H1 (cell line): ENCODE measurements around the gene GNG12. TPM values are rescaled to one million over a fixed set of nuclear protein-coding genes. Genes with fewer than 3 reads are reported as not detected.

ENCODE experiments used
- CTCF ChIA-PET: fragments of 300-600 bp; sonication (Branson Sonifier 250); formaldehyde crosslinking; loops from one replicate; lab custom pipeline; 2021; ENCODE audit not compliant: partially characterized antibody; lab: Charles Lee
- POLR2A ChIA-PET: fragments of 300-600 bp; sonication (Branson Sonifier 250); formaldehyde crosslinking; loops from one replicate; lab custom pipeline; 2021; ENCODE audit warnings: inconsistent platforms; ENCODE audit not compliant: partially characterized antibody; lab: Charles Lee
- DNase-seq, 2 experiments: peaks; one replicate each; pipeline versions ENCODE4 v3.0.0 to v3.0.0-alpha.2; 2010 to 2022; ENCODE audit warnings: low spot score in 2 of 2, low read depth in 1 of 2, mixed read lengths in 1 of 2
- FAIRE-seq: peaks from 2 replicates; lab custom pipeline; 2011; peaks lifted over from hg19 to GRCh38; lab: Jason Lieb, UNC
- H2AFZ ChIP-seq: 2 replicates; pipeline ENCODE4 v1.8.1; 2012; ENCODE audit warnings: low read length, inconsistent platforms
- H2AK5ac ChIP-seq: 2 replicates; pipeline ENCODE4 v1.6.1; 2013; ENCODE audit warnings: low read depth, low read length
- H2BK120ac ChIP-seq: replicated peaks from 2 replicates; pipeline ENCODE3; 2013; ENCODE audit warnings: low read depth, low read length, inconsistent platforms
- H2BK12ac ChIP-seq: 2 replicates; pipeline ENCODE4 v1.6.1; 2013; ENCODE audit warnings: low read depth, low read length
- H2BK15ac ChIP-seq: 2 replicates; pipeline ENCODE4 v1.6.1; 2013; ENCODE audit warnings: low read length
- H2BK20ac ChIP-seq: 2 replicates; pipeline ENCODE4 v1.6.1; 2013; ENCODE audit warnings: low read length
- H2BK5ac ChIP-seq: 2 replicates; pipeline ENCODE4 v1.6.1; 2013; ENCODE audit warnings: low read depth, low read length
- H3K14ac ChIP-seq: 2 replicates; pipeline ENCODE4 v1.6.1; 2013; ENCODE audit warnings: inconsistent platforms; ENCODE audit not compliant: insufficient read length
- H3K18ac ChIP-seq: 2 replicates; pipeline ENCODE4 v1.6.1; 2013; ENCODE audit warnings: low read length; ENCODE audit errors: extremely low read depth
- H3K23ac ChIP-seq: 2 replicates; pipeline ENCODE4 v1.6.1; 2013; ENCODE audit warnings: inconsistent platforms; ENCODE audit not compliant: insufficient read length
- H3K23me2 ChIP-seq: 2 replicates; pipeline ENCODE4 v1.6.1; 2013; ENCODE audit warnings: low read depth, low read length
- H3K27ac ChIP-seq: 2 replicates; pipeline ENCODE4 v1.6.1; 2011; ENCODE audit warnings: low read depth, low read length, inconsistent platforms
- H3K27me3 ChIP-seq, 4 experiments: replicated peaks in 1 of 4; 1 replicate in 1 of 4; 2 replicates in 3 of 4; pipeline versions ENCODE4 v1.6.1 to v1.8.1; 2011 to 2013; ENCODE audit warnings: low read length in 3 of 4, mild to moderate bottlenecking in 3 of 4, inconsistent platforms in 2 of 4, mixed read lengths in 2 of 4, moderate library complexity in 1 of 4; ENCODE audit not compliant: control insufficient read depth in 3 of 4, insufficient read depth in 3 of 4; ENCODE audit errors: extremely low read depth in 1 of 4
- H3K36me3 ChIP-seq, 4 experiments: 2 replicates each; pipeline versions ENCODE4 v1.6.1 to v1.8.1; 2011 to 2013; ENCODE audit warnings: mild to moderate bottlenecking in 4 of 4, low read length in 3 of 4, moderate library complexity in 2 of 4, control low read depth in 1 of 4, inconsistent platforms in 1 of 4; ENCODE audit not compliant: insufficient read depth in 4 of 4, control insufficient read depth in 2 of 4
- H3K4ac ChIP-seq: replicated peaks from 2 replicates; pipeline ENCODE3; 2013; ENCODE audit warnings: low read length, low read depth, mixed read lengths, inconsistent platforms; ENCODE audit not compliant: insufficient read length
- H3K4me1 ChIP-seq, 4 experiments: replicated peaks in 1 of 4; 1 replicate in 1 of 4; 2 replicates in 3 of 4; pipeline versions ENCODE4 v1.6.1 to v1.8.1; 2011 to 2013; ENCODE audit warnings: low read length in 3 of 4, inconsistent platforms in 2 of 4, mixed read lengths in 1 of 4; ENCODE audit not compliant: insufficient read depth in 4 of 4, control insufficient read depth in 3 of 4
- H3K4me2 ChIP-seq, 2 experiments: 2 replicates each; pipeline versions ENCODE4 v1.6.1 to v1.8.1; 2011 to 2013; ENCODE audit warnings: low read depth in 2 of 2, low read length in 2 of 2, control low read depth in 1 of 2, inconsistent platforms in 1 of 2, mild to moderate bottlenecking in 1 of 2; ENCODE audit not compliant: insufficient read depth in 1 of 2
- H3K4me3 ChIP-seq, 4 experiments: fragments of 200-600, 300-600 bp in 1 of 4; sonication (generic), shearing (Covaris generic), sonication (Bioruptor Twin) in 1 of 4; 2 replicates each; pipeline versions ENCODE4 v1.5.1 to v1.8.1; 2011 to 2016; ENCODE audit warnings: low read length in 4 of 4, low read depth in 3 of 4, control low read depth in 2 of 4, inconsistent platforms in 2 of 4, mild to moderate bottlenecking in 2 of 4, mixed read lengths in 1 of 4, moderate library complexity in 1 of 4; ENCODE audit not compliant: insufficient read depth in 2 of 4; ENCODE audit errors: extremely low read depth in 1 of 4
- H3K56ac ChIP-seq: replicated peaks from 2 replicates; pipeline ENCODE3; 2013; ENCODE audit warnings: low read depth, mild to moderate bottlenecking, mixed read lengths, low read length, inconsistent platforms; ENCODE audit not compliant: insufficient read length
- H3K79me1 ChIP-seq: 2 replicates; pipeline ENCODE4 v1.6.1; 2013; ENCODE audit warnings: low read depth, low read length, control low read depth
- H3K79me2 ChIP-seq, 2 experiments: 2 replicates each; pipeline versions ENCODE4 v1.6.1 to v1.8.1; 2012 to 2013; ENCODE audit warnings: low read length in 2 of 2, mild to moderate bottlenecking in 2 of 2, inconsistent platforms in 1 of 2; ENCODE audit not compliant: insufficient read depth in 2 of 2, control insufficient read depth in 1 of 2
- H3K9ac ChIP-seq, 4 experiments: replicated peaks in 1 of 4; 1 replicate in 1 of 4; 2 replicates in 3 of 4; pipeline versions ENCODE4 v1.6.1 to v1.8.1; 2011 to 2013; ENCODE audit warnings: low read depth in 3 of 4, low read length in 3 of 4, control low read depth in 2 of 4, mild to moderate bottlenecking in 2 of 4, moderate library complexity in 2 of 4, inconsistent platforms in 1 of 4; ENCODE audit errors: extremely low read depth in 1 of 4
- H3K9me3 ChIP-seq, 2 experiments: 2 replicates each; pipeline versions ENCODE4 v1.6.1 to v1.8.1; 2012 to 2013; ENCODE audit warnings: mild to moderate bottlenecking in 2 of 2, moderate library complexity in 2 of 2, control low read depth in 1 of 2, inconsistent platforms in 1 of 2, low read depth in 1 of 2, low read length in 1 of 2, mixed read lengths in 1 of 2; ENCODE audit not compliant: insufficient read depth in 2 of 2
- H4K20me1 ChIP-seq, 2 experiments: replicated peaks in 1 of 2; 2 replicates each; pipeline versions ENCODE3 to v1.8.1; 2011 to 2013; ENCODE audit warnings: inconsistent platforms in 2 of 2, low read length in 2 of 2, mild to moderate bottlenecking in 1 of 2; ENCODE audit not compliant: insufficient read depth in 2 of 2, control insufficient read depth in 1 of 2
- H4K5ac ChIP-seq: 2 replicates; pipeline ENCODE4 v1.6.1; 2013; ENCODE audit warnings: low read length, low read depth, mixed read lengths, inconsistent platforms; ENCODE audit not compliant: insufficient read length
- H4K8ac ChIP-seq: 2 replicates; pipeline ENCODE4 v1.8.0; 2013; ENCODE audit warnings: mild to moderate bottlenecking, moderate library complexity, low read length, inconsistent platforms; ENCODE audit not compliant: insufficient read depth; ENCODE audit errors: extremely low read depth
- H4K91ac ChIP-seq: replicated peaks from 2 replicates; pipeline ENCODE3; 2013; ENCODE audit warnings: low read length, mixed read lengths, inconsistent platforms; ENCODE audit not compliant: insufficient read length
- ATF3 ChIP-seq: IDR thresholded peaks from 2 replicates; pipeline ENCODE4 v1.6.1; 2011; ENCODE audit warnings: low read depth, mild to moderate bottlenecking, low read length; ENCODE audit not compliant: insufficient read depth
- BRCA1 ChIP-seq: IDR thresholded peaks from 2 replicates; pipeline ENCODE4 v1.6.1; 2012; ENCODE audit warnings: low read depth, low read length, improper control_type of control experiment
- CBX8 ChIP-seq: fragments of 300-800, 300-1000 bp; sonication (generic); IDR thresholded peaks from 2 replicates; pipeline ENCODE4 v1.7.1; 2016; ENCODE audit warnings: low read depth, low read length, borderline replicate concordance
- CTCF ChIP-seq, 3 experiments: IDR thresholded peaks; 1 replicate in 2 of 3; 2 replicates in 1 of 3; pipeline versions ENCODE4 v1.5.1 to v1.6.1; 2011; ENCODE audit warnings: low read length in 3 of 3, mild to moderate bottlenecking in 3 of 3, inconsistent platforms in 2 of 3, low read depth in 1 of 3, moderate library complexity in 1 of 3; ENCODE audit not compliant: insufficient read depth in 1 of 3; ENCODE audit errors: control extremely low read depth in 1 of 3
- KDM1A ChIP-seq: fragments of 200-600, 300-600 bp; sonication (generic); IDR thresholded peaks from 2 replicates; pipeline ENCODE4 v1.7.1; 2016; ENCODE audit warnings: mild to moderate bottlenecking, low read length, borderline replicate concordance
- RXRA ChIP-seq: IDR thresholded peaks from 2 replicates; pipeline ENCODE4 v1.6.1; 2011; ENCODE audit warnings: low read depth, mild to moderate bottlenecking, low read length, moderate library complexity; ENCODE audit not compliant: insufficient read depth
- SAP30 ChIP-seq: fragments of 300-600 bp; sonication (generic); IDR thresholded peaks from 2 replicates; pipeline ENCODE4 v1.7.1; 2012; ENCODE audit warnings: low read length, moderate library complexity, mild to moderate bottlenecking, inconsistent platforms; ENCODE audit not compliant: insufficient read depth, insufficient replicate concordance
- TAF1 ChIP-seq: IDR thresholded peaks from 2 replicates; pipeline ENCODE4 v1.6.1; 2011; ENCODE audit warnings: mild to moderate bottlenecking, low read depth, low read length
- TCF12 ChIP-seq: IDR thresholded peaks from 2 replicates; pipeline ENCODE4 v1.6.1; 2011; ENCODE audit warnings: low read depth, mild to moderate bottlenecking, low read length
- WGBS, 2 experiments: shearing (Covaris generic) in 1 of 2; methylation state at CpG; one replicate each; pipeline versions ENCODE4 v1.1.6 to v1.1.7; 2013 to 2015; ENCODE audit warnings: low lambda C conversion rate in 2 of 2, mixed read lengths in 2 of 2, inconsistent platforms in 1 of 2, low coverage in 1 of 2, missing lambda C conversion rate in 1 of 2; ENCODE audit not compliant: insufficient replicate concordance in 2 of 2, insufficient coverage in 1 of 2, insufficient read length in 1 of 2; ENCODE audit errors: extremely low coverage in 1 of 2, missing lambda C conversion rate in 1 of 2; 5-methylcytosine and 5-hydroxymethylcytosine counted together
- polyA plus RNA-seq, 7 experiments: library from polyadenylated mRNA; depleted of rRNA in 3 of 7; stranded (reverse) in 5 of 7; unstranded in 2 of 7; fragments of >200 nt in 5 of 7; fragments of 200-250 nt in 2 of 7; gene quantifications; 1 replicate in 5 of 7; 2 replicates in 1 of 7; 4 replicates in 1 of 7; pipeline versions ENCODE4 v1.2.1 to v1.2.3, GENCODE V29; 2011 to 2013; ENCODE audit warnings: missing spikeins in 2 of 7, mixed read lengths in 2 of 7
- total RNA-seq: library from RNA; stranded (reverse); fragmentation: NEBNext Ultra II Directional; extraction: Animal tissue kit (Norgen Biotek cat#: 25700); gene quantifications from 2 replicates; pipeline ENCODE4 v1.2.1, GENCODE V29; 2021

The GNG12 gene
- total and polyA plus RNA-seq, 2 of the 8 experiments (the other 6 are each of a cell fraction or from before 2014, with no cell fraction given): 11.4 to 35.8 TPM

GRCh38 chr1:67673468-67674201, 159.6 kb downstream of the GNG12 start:
- H3K18ac ChIP-seq: no peak overlapping the region
- 79% methylated on average over 1 of the region's 1 CpG; no CpG with 5 or more reads in 1 of the 2 experiments for WGBS, 2 experiments
- no peak overlapping the region for H3K23ac ChIP-seq
- H3K4ac ChIP-seq: no peak overlapping the region
- H2BK120ac ChIP-seq: no peak overlapping the region
- H3K27me3 ChIP-seq: no peaks in the 10 kb centered on the region
- H3K79me2 ChIP-seq: no peaks in the 10 kb centered on the region
- ChIA-PET CTCF (interaction anchor here (0.5 to 5.0 kb wide), 9 partner anchors 11 to 174 kb away, joined by 3 to 29 read pairs (median 5); partner anchors contain the start of gene GADD45A), POLR2A (interaction anchor here (7.3 kb wide), 1 partner anchor 12 kb away, joined by 34 read pairs; the partner anchor contains the start of gene GADD45A)
- no peak overlapping the region for H3K4me3 ChIP-seq
- no peak overlapping the region for H2AFZ ChIP-seq
- H4K20me1 ChIP-seq: no peaks in the 10 kb centered on the region
- no peak overlapping the region for H2BK5ac ChIP-seq
- no peak overlapping the region for H2BK20ac ChIP-seq
- no peaks in the 10 kb centered on the region for H3K79me1 ChIP-seq
- H3K4me1 ChIP-seq: no peaks in the 10 kb centered on the region
- no peak for FAIRE-seq
- H4K8ac ChIP-seq: no peak overlapping the region
- no peak overlapping the region for H3K56ac ChIP-seq
- H3K4me2 ChIP-seq: no peak overlapping the region
- H3K36me3 ChIP-seq: no peaks in the 10 kb centered on the region
- no peak overlapping the region for H2BK15ac ChIP-seq
- DNase-seq: no peak
- H2BK12ac ChIP-seq: no peak overlapping the region
- no peak overlapping the region for H3K14ac ChIP-seq
- H3K9ac ChIP-seq: no peak overlapping the region
- no peaks in the 10 kb centered on the region for H3K9me3 ChIP-seq
- no peak overlapping the region for H2AK5ac ChIP-seq
- H4K5ac ChIP-seq: no peak overlapping the region
- H3K23me2 ChIP-seq: no peaks in the 10 kb centered on the region; the same call in 1 of the 2 replicates
- H4K91ac ChIP-seq: no peak overlapping the region
- H3K27ac ChIP-seq: no peak overlapping the region
- TF ChIP-seq TCF12 (no peak), RXRA (no peak), BRCA1 (no peak), ATF3 (no peak), KDM1A (no peak), SAP30 (no peak), CTCF (IDR thresholded peaks at IDR 0.05; ENCODE audit: control extremely low read depth in 1 of 3, insufficient read depth in 1 of 3, low read depth in 1 of 3, low read length in 3 of 3) (no peak), CBX8 (no peak), TAF1 (no peak)
